Esophagus muscularis mucosa (tissue), 3 donors: ENCODE data around the gene ATP6V0E1.

Source experiments
- CTCF ChIP-seq, 3 experiments: fragments of 200-600 bp in 2 of 3; fragments of 450-650 bp in 1 of 3; sonication (generic) in 2 of 3; IDR thresholded peaks; one replicate each; pipeline ENCODE4 v1.5.1; 2017 to 2019; ENCODE audit warnings: antibody characterized with exemption in 3 of 3, mild to moderate bottlenecking in 2 of 3, moderate library complexity in 1 of 3
- POLR2AphosphoS5 ChIP-seq, 2 donors: sonication (generic); formaldehyde crosslinking; IDR thresholded peaks; one replicate each; pipeline ENCODE4 v1.6.1; 2017; ENCODE audit warnings: antibody characterized with exemption in 2 of 2

- no peak for TF ChIP-seq CTCF (IDR thresholded peaks at IDR 0.05)
- TF ChIP-seq POLR2AphosphoS5 (IDR thresholded peaks at IDR 0.05), result no peak
Observed at GRCh38 chr5:172979778-172980177, 3.8 kb upstream of the ATP6V0E1 start.
